K562 treated with DMSO at 1 percent for 48 hours (cell line): ENCODE measurements around the gene ZNF546. TPM values are rescaled to one million over a fixed set of nuclear protein-coding genes. Genes with fewer than 3 reads are reported as not detected.

ENCODE experiments used
- total RNA-seq: library from RNA; unstranded; fragments of 300-600 nt; gene quantifications from 2 replicates; pipeline ENCODE4 v1.2.3, GENCODE V29; 2022; ENCODE audit warnings: low replicate concordance; ENCODE audit errors: extremely low read depth

Gene ZNF546
- not detected in 2 replicates for total RNA-seq

GRCh38 chr19:39996811-39997637 is at the start of gene ZNF546:
Gene ZNF546 (plus strand): TSS chr19:39997060. CDS start chr19:39998327, 1,267 bp downstream.

GRCh38 chr19:39970675-39971379 is 26.0 kb upstream of the ZNF546 start, which contains the start of gene PSMC4:
Gene PSMC4 (plus strand): TSS chr19:39971165. CDS start chr19:39971203, 38 bp downstream.

GRCh38 chr19:40055832-40056504 is 59.1 kb downstream of the ZNF546 start, which contains the start of gene ZNF780B:
Gene ZNF780B (minus strand): TSS chr19:40056231. CDS start chr19:40050332, 5,899 bp downstream.

Other genes starting within 250 kb of the ZNF546 start
- gene LEUTX, start 218.2 kb upstream of the ZNF546 start, total RNA-seq, result not detected in 2 replicates
- not detected in 2 replicates for gene DYRK1B, start 162.9 kb upstream of the ZNF546 start, total RNA-seq
- gene FBL, start 150.7 kb upstream of the ZNF546 start, total RNA-seq, result not detected in 2 replicates
- gene FCGBP, start 62.4 kb upstream of the ZNF546 start, total RNA-seq, result not detected in 2 replicates
- gene PSMC4, start 25.9 kb upstream of the ZNF546 start, total RNA-seq, result not detected in 2 replicates
- gene ZNF780B, start 59.2 kb downstream of the ZNF546 start, total RNA-seq, result not detected in 2 replicates
- gene ZNF780A, start 93.9 kb downstream of the ZNF546 start, total RNA-seq, result not detected in 2 replicates
- not detected in 2 replicates for gene MAP3K10, start 194.4 kb downstream of the ZNF546 start, total RNA-seq
- gene TTC9B, start 221.3 kb downstream of the ZNF546 start, total RNA-seq, result not detected in 2 replicates
- gene CCNP, start 229.6 kb downstream of the ZNF546 start, total RNA-seq, result not detected in 2 replicates